KMS-11 (cell line): ENCODE results near the gene STIM1.
A peak's percentile ranks its signal among the peaks of the same experiment; 100 is the strongest.
"Not testable (repeated sequence)": the region's sequence is repeated elsewhere in the genome, so short reads cannot be mapped to it uniquely, and the experiment has no call there.

Experiments used
- H2AFZ ChIP-seq: fragments of 200-600 bp; sonication (generic); 2 replicates; pipeline ENCODE4 v1.6.1; 2016; ENCODE audit warnings: antibody characterized with exemption, mixed run types, low read depth
- H3K27ac ChIP-seq: fragments of 200-600 bp; sonication (generic); 2 replicates; pipeline ENCODE4 v1.6.1; 2016; ENCODE audit warnings: mild to moderate bottlenecking, mixed run types
- H3K27me3 ChIP-seq: fragments of 200-600 bp; sonication (generic); 2 replicates; pipeline ENCODE4 v1.6.1; 2017; ENCODE audit warnings: mild to moderate bottlenecking, low read depth, mixed run types, moderate library complexity; ENCODE audit not compliant: insufficient read depth
- H3K36me3 ChIP-seq: fragments of 200-600 bp; sonication (generic); 2 replicates; pipeline ENCODE4 v1.6.1; 2017; ENCODE audit warnings: mild to moderate bottlenecking, mixed run types; ENCODE audit not compliant: insufficient read depth
- H3K4me1 ChIP-seq: fragments of 200-600 bp; sonication (generic); 2 replicates; pipeline ENCODE4 v1.6.1; 2016; ENCODE audit warnings: mild to moderate bottlenecking, low read depth, mixed run types; ENCODE audit not compliant: poor library complexity, severe bottlenecking
- H3K4me2 ChIP-seq: fragments of 200-600 bp; sonication (generic); 2 replicates; pipeline ENCODE4 v1.7.0; 2016; ENCODE audit warnings: mild to moderate bottlenecking, mixed run types
- H3K4me3 ChIP-seq: fragments of 200-600 bp; sonication (generic); IDR thresholded peaks from 2 replicates; pipeline ENCODE4 v1.6.1; 2017; ENCODE audit warnings: low read depth, low read length, mixed read lengths; ENCODE audit not compliant: insufficient read depth
- H3K79me2 ChIP-seq: fragments of 200-600 bp; sonication (generic); 2 replicates; pipeline ENCODE4 v1.6.1; 2016; ENCODE audit warnings: low read depth, mixed run types; ENCODE audit not compliant: insufficient read depth
- H3K9ac ChIP-seq: fragments of 200-600 bp; sonication (generic); 2 replicates; pipeline ENCODE4 v1.6.1; 2016; ENCODE audit warnings: mild to moderate bottlenecking, mixed run types
- H4K20me1 ChIP-seq: fragments of 200-600 bp; sonication (generic); 2 replicates; pipeline ENCODE4 v1.6.1; 2016; ENCODE audit warnings: mild to moderate bottlenecking, mixed run types; ENCODE audit not compliant: insufficient read depth
- TF ChIP-seq, protein P1 (sequence below): fragments of 200-600 bp; sonication (generic); conservative IDR thresholded peaks from 2 replicates; pipeline ENCODE4 v1.6.1; 2017; ENCODE audit warnings: low read depth, mild to moderate bottlenecking, antibody characterized with exemption, low read length, moderate library complexity, mixed read lengths

STIM1 gene

GRCh38 chr11:3857628-3858027 is 2.2 kb downstream of the STIM1 start:
- Histone ChIP-seq H3K4me3 (no peak overlapping the region), H4K20me1 (no peaks in the 10 kb centered on the region), H3K4me1 (peaks cover 84% of the 10 kb centered on the region)

DNA sequence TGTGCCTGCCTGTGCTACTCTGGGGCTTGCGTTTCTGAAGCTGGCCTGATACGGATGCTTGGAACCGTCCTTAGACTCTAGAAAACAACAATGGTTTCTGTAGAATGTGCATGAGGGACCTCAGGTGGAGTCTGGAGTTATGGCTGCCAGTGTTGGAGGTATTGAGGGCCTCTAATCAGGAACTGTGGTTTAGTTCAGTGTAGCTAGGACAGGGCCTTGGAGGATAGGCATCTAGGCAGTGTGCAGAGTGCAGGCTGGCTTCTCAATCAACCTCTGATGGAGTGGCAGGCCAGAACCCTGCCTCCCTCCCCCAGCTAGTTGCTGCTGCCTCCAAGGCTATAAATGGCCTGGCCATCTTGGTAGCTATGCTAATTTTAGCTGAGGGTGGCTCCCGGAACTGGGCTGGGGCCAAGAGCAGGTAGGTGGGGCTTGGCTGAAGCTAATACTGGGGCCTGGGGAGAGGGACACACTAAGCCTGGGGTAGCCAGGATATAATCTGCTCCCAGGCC is 4.0 kb downstream of the STIM1 start:
- no peak overlapping the region for H3K4me3 ChIP-seq
- H3K4me2 ChIP-seq = peak overlapping the region; percentile 66
- H3K36me3 ChIP-seq = no peaks in the 10 kb centered on the region
- TF ChIP-seq, protein P1, sequence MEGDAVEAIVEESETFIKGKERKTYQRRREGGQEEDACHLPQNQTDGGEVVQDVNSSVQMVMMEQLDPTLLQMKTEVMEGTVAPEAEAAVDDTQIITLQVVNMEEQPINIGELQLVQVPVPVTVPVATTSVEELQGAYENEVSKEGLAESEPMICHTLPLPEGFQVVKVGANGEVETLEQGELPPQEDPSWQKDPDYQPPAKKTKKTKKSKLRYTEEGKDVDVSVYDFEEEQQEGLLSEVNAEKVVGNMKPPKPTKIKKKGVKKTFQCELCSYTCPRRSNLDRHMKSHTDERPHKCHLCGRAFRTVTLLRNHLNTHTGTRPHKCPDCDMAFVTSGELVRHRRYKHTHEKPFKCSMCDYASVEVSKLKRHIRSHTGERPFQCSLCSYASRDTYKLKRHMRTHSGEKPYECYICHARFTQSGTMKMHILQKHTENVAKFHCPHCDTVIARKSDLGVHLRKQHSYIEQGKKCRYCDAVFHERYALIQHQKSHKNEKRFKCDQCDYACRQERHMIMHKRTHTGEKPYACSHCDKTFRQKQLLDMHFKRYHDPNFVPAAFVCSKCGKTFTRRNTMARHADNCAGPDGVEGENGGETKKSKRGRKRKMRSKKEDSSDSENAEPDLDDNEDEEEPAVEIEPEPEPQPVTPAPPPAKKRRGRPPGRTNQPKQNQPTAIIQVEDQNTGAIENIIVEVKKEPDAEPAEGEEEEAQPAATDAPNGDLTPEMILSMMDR = no peak
- peaks cover 87% of the 10 kb centered on the region for H3K79me2 ChIP-seq
- H4K20me1 ChIP-seq = no peaks in the 10 kb centered on the region
- peak overlapping the region; percentile 77 for H3K27ac ChIP-seq
- peak overlapping the region; percentile 18; the same call in 1 of the 2 replicates for H3K9ac ChIP-seq
- peaks cover 77% of the 10 kb centered on the region for H3K4me1 ChIP-seq
- H3K27me3 ChIP-seq = no peaks in the 10 kb centered on the region
- H2AFZ ChIP-seq = peak overlapping the region; percentile 58; the same call in 1 of the 2 replicates

More at GRCh38 chr11:3857628-3858027, 2.2 kb downstream of the STIM1 start:
- Histone ChIP-seq H3K27me3 (no peaks in the 10 kb centered on the region), H3K27ac (peak overlapping the region; percentile 5; the same call in 1 of the 2 replicates), H3K36me3 (no peaks in the 10 kb centered on the region), H3K9ac (no peak overlapping the region), H2AFZ (no peak overlapping the region), H3K4me2 (peak overlapping the region; percentile 66), H3K79me2 (peaks cover 69% of the 10 kb centered on the region)
- TF ChIP-seq, protein P1 = no peak

- Histone ChIP-seq H3K4me1 (peaks cover 84% of the 10 kb centered on the region), H2AFZ (no peak overlapping the region), H3K27ac (0 out of 2 replicates have a peak overlapping the region, but pooled peaks have one; percentile 77), H3K9ac (no peak overlapping the region), H3K4me3 (no peak overlapping the region), H4K20me1 (no peaks in the 10 kb centered on the region), H3K4me2 (peak overlapping the region; percentile 66), H3K27me3 (no peaks in the 10 kb centered on the region), H3K79me2 (peaks cover 96% of the 10 kb centered on the region), H3K36me3 (no peaks in the 10 kb centered on the region)
- TF ChIP-seq, protein P1 = no peak
Measured at GRCh38 chr11:3860375-3860774, 4.9 kb downstream of the STIM1 start.

- H3K36me3 ChIP-seq, H3K27ac ChIP-seq, H3K27me3 ChIP-seq, H2AFZ ChIP-seq, H3K4me3 ChIP-seq, H4K20me1 ChIP-seq, H3K9ac ChIP-seq: not testable (repeated sequence)
- Histone ChIP-seq H3K4me1 (peaks cover 90% of the 10 kb centered on the region), H3K4me2 (peak overlapping the region; percentile 66; the same call in 1 of the 2 replicates), H3K79me2 (peaks cover 98% of the 10 kb centered on the region)
Measured at GRCh38 chr11:3860898-3861393, 5.5 kb downstream of the STIM1 start.

- Histone ChIP-seq H3K9ac (no peak overlapping the region), H3K36me3 (no peaks in the 10 kb centered on the region), H3K27ac (no peak overlapping the region; the same call in 1 of the 2 replicates), H4K20me1 (no peaks in the 10 kb centered on the region), H3K4me1 (peaks cover 94% of the 10 kb centered on the region), H3K79me2 (peaks cover 90% of the 10 kb centered on the region), H3K4me2 (peak overlapping the region; percentile 66), H3K4me3 (no peak overlapping the region), H3K27me3 (no peaks in the 10 kb centered on the region), H2AFZ (no peak overlapping the region)
- TF ChIP-seq, protein P1 = no peak
Measured at GRCh38 chr11:3861683-3862082, 6.2 kb downstream of the STIM1 start.
